Erythroblast (primary cell): ENCODE results near the gene CCNQ.

Experiments
- GATA1 ChIP-seq: IDR thresholded peaks from 2 replicates; pipeline ENCODE4 v1.6.1; 2011; ENCODE audit warnings: low read depth, mild to moderate bottlenecking, control low read depth, low read length, moderate library complexity
- POLR2A ChIP-seq: IDR thresholded peaks from 2 replicates; pipeline ENCODE4 v1.6.1; 2011; ENCODE audit warnings: mild to moderate bottlenecking, low read length

GRCh38 chrX:153638436-153639176 lies 39.7 kb upstream of the CCNQ start:
- TF ChIP-seq GATA1 (no peak), POLR2A (no peak)
